Stimulated activated CD4-positive, alpha-beta T cell treated with anti-CD3 and anti-CD28 coated beads, Interleukin-15, amount 100 ng/mL, for 48 hours (primary cell): ENCODE measurements around the gene MIA.
"Not testable (repeated sequence)": the region's sequence is repeated elsewhere in the genome, so short reads cannot be mapped to it uniquely, and the experiment has no call there.

Experiments used
- DNase-seq, 2 donors: peaks; one replicate each; pipeline ENCODE4 v3.0.0-alpha.2; 2020; ENCODE audit warnings: low read depth in 2 of 2

The MIA gene

DNA sequence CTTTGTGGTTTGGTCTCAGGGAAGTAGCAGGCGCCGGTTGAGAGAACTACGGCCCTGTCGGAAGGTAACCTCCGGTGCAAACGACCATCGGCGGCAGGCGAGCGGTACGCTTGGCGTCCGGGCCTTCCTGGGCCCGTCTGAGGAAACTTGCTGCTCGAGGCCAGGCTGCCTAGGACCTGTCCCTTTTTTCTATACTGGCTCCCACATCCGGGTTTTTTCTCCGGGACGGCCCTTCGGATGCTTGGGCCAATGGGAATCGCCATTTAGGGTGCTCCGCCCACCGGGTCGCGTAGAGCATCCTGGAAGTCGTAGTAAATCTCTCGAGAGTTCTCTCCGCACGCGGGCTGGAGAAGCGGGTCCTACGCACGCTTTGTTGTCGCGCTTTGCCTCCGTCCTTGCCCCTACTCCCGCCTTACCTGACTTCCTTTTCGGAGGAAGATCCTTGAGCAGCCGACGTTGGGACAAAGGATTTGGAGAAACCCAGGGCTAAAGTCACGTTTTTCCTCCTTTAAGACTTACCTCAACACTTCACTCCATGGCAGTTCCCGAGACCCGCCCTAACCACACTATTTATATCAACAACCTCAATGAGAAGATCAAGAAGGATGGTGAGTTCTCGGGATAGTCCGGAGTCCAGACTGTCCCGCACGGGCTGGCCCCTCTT, 24.3 kb upstream of the MIA start, which contains the start of gene SNRPA:
Gene SNRPA (plus strand): TSS at position 330 of the 664 bp plus-strand sequence. CDS start 206 bp downstream, at position 536.
- DNase-seq = peak; percentile 95 to 96

DNA sequence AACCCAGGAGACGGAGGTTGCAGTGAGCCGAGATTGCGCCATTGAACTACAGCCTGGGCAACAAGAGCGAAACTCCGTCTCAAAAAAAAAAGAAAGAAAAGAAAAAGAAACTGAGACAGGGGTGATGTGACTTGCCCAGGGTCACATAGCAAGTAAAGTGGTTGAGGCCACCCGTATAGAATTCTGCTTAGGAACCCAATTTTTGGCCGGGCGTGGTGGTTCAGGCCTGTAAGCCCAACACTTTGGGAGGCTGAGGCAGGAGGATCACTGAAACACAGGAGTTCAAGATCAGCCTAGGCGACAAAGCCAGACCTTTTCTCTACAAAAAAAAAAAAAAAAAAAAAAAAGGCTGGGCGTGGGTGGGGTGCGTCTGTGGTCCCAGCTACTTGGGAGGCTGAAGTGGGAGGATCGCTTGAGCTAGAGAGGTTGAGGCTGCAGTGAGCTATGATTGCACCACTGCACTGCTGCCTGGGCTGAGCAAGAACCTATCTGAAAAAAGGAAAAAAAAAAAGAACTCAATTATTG, 23.0 kb upstream of the MIA start:
- no peak for DNase-seq

DNA sequence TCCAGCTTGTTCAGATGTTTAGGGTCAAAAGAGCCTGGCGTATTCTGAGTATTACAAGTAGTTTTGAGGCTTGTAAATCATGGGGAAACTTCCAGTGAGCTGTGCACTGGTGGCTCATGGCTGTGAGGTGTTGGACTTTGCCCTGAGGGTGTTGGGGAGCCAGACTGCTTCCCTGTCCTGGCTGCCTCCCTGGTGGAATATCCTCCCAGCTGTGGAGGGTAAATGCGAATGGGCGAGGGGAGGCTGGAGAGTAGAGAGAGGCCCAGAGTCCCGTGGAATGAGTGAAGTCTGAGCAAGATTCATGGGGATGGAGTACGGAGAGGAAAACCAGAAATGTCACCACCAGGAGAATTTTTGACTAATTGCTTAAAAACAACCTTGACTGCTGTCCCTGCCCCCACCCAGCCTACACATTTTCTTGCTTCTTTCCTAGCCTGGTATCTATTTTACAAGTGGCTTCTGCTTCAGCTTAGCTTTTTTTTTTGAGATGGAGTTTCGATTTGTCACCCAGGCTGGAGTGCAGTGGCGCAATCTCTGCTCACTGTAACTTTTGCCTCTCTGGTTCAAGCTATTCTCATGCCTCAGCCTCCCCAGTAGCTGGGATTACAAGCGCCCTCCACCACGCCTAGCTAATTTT, 20.6 kb upstream of the MIA start:
- DNase-seq = peak; percentile 54 to 61

DNA sequence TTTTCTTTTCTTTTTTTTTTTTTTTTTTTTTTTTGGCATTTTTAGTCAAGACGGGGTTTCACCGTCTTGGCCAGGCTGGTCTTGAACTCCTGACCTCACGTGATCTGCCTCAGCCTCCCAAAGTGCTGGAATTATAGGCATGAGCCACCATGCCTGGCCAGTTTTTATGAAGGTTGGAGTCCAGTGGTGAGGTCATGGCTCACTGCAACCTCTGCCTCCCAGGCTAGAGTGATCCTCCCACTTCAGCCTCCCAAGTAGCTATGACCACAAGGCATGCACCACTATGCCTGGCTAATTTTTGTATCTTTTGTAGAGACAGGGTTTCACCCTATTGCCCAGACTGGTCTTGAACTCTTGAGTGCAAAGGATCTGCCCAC, 20.1 kb upstream of the MIA start:
- DNase-seq = no peak

DNA sequence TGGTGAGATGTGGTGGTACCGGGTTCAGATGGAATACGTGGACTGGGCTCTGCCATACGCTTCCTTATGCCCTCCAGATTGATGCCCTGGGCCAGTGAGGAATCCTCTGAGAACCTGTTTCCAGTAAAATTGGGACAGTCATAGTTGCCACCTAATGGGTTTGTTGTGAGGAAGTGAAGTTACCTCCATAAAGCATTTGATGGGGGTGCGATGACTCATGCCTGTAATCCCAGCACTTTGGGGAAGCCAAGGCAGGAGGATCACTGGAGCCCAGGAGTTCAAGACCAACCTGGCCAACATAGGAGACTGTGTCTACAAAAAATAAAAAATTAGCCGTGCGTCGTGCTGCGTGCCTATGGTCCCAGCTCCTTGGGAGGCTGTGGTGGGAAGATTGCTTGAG, 19.5 kb upstream of the MIA start:
- DNase-seq = no peak

DNA sequence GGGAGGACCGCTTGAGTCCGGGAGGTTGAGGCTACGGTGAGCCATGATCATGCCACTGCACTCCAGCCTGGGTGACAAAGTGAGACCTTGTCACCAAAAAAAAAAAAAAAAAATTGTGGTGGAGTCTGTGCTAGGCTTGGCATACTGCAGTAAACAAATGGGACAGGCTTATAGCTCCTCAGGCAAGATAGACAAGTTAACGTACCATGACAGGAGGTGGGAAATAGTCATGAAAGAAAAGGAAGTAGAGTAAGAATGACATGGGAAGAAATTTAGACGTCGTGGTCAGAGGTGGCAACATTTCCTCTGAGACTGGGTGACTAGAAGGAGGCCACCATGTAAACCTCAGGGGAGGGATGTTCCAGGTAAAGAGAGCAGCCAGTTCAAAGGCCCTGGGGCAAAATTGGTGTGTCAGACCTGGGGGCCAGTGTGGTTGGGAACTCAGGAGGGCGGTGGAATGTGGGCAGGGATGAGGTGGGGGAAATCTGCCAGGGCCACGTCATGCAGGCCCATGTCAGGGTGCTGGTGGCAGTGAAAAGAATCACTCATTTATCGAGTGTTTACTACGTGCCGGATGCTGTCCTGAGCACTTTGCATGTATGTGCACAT, 18.7 kb upstream of the MIA start:
- no peak for DNase-seq

DNA sequence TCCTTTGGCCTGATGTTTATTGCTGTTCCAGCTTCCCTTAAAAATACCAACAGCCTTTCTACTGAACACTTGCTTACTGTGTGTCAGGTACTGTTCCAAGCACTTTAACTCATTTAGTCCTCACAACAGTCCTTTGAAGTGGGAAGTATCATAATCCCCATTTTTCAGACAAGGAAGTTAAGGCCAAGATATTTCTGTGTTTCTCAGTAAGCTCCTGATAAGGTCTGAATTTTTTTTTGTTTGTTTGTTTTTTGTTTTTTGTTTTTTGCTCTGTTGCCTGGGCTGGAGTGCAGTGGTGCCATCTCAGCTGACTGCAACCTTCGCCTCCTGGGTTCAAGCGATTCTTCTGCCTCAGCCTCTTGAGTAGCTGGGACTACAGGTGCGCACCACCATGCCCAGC, 16.8 kb upstream of the MIA start:
- no peak for DNase-seq

DNA sequence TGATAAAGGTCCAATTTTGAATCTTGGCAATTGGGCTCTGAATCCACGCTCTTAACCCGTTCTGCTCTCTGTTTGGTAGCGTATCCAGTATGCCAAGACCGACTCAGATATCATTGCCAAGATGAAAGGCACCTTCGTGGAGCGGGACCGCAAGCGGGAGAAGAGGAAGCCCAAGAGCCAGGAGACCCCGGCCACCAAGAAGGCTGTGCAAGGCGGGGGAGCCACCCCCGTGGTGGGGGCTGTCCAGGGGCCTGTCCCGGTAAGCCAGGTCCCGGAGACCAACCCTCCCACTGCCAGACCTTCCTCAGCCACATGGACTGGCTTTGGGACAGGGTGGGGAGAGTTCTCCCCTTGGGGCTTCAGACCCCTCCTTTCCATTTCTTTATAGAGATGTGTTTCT, 16.0 kb upstream of the MIA start:
- DNase-seq = no peak

DNA sequence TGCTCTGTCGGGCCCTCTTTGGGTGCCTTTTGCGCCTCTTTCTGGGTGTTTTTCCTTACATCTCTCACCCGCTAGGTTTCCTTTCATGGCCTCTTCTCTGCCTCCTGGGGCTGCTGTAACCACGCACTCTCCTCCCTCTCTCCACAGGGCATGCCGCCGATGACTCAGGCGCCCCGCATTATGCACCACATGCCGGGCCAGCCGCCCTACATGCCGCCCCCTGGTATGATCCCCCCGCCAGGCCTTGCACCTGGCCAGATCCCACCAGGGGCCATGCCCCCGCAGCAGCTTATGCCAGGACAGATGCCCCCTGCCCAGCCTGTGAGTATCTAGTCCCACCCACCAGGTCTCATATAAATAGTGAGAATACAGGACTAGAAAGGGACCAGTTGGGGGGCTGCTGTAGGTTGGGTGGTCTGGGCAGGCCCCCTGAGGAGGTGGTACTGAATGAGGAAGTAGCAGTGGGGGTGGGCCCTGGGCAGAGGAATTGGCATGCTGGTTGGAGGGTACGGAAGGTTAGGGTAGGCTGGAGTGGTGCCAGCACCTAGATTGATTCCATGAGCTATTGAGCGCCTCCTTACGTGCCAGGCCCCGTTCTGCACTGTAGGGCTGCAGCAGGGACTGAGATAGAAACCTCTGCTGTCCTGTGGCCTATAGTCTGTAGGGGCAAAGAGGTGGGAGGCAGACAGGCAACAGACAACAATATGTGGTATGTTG, 12.4 kb upstream of the MIA start:
- DNase-seq = no peak

DNA sequence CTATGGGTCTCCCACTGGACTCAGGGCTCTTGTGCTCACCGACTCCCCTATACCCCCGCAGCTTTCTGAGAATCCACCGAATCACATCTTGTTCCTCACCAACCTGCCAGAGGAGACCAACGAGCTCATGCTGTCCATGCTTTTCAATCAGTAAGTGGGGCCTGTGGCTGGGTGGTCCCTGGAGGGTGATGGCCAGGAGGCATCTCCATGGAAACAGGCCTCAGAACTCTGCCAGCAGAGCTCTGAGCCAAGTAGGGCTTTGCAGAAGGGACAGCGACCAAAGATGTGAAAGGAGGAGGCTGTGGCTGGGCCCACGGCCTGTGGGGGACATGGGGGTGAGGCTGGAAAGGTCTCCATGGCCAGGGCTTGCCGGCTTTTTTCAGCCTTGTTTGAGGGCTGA, 11.8 kb upstream of the MIA start:
- DNase-seq = no peak

DNA sequence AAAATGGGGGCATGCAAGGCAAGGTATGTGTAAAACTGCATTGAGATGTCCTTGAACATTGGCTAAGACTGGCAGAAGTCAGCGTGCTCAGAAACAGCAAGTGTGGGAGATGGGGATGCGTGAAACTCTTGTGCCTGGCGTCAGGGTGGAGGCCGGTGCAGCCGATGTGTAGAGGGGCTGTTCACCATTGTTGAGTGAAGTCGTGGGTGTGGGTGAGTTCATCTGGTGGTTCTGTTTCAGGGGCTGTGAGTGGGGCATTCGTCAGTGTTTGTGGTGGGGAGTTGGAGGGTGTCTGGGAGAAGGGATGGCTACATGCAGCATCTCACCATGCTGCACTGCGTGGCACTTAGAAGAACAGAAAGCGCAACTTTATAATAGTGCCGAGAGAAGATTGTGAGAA, 11.4 kb upstream of the MIA start:
- DNase-seq = no peak

DNA sequence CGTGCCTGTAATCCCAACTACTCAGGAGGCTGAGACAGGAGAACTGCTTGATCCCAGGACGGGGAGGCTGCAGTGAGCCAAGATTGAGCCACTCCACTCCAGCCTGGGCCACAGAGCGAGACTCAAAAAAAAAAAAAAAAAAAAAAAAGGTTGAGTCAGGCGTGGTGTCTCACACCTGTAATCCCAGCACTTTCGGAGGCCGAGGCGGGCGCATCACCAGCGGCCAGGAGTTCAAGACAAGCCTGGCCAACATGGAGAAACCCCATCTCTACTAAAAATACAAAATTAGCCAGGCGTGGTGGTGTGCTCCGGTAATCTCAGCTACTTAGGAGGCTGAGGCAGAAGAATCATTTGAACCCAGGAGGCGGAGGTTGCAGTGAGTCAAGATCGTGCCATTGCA, 8.9 kb upstream of the MIA start:
- not testable (repeated sequence) for DNase-seq

DNA sequence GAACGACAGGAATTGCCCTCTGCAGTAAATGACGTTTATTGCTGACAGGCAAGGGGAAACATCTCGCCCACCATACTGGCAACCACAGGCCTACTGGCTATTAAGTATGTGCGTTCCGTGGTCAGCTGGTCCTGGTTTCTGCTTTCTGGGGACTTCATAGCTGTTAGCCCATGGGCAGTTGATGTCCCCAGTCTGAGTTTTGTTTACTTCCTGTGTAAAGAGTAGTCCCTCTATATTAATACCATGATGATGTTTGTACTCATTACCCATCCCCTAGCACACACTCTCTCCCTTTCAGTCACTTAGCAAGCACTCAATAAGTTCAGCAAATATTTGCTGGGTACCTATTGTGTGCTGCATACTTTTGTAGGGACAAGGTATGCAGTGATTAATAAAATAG, 6.5 kb upstream of the MIA start:
- no peak for DNase-seq

DNA sequence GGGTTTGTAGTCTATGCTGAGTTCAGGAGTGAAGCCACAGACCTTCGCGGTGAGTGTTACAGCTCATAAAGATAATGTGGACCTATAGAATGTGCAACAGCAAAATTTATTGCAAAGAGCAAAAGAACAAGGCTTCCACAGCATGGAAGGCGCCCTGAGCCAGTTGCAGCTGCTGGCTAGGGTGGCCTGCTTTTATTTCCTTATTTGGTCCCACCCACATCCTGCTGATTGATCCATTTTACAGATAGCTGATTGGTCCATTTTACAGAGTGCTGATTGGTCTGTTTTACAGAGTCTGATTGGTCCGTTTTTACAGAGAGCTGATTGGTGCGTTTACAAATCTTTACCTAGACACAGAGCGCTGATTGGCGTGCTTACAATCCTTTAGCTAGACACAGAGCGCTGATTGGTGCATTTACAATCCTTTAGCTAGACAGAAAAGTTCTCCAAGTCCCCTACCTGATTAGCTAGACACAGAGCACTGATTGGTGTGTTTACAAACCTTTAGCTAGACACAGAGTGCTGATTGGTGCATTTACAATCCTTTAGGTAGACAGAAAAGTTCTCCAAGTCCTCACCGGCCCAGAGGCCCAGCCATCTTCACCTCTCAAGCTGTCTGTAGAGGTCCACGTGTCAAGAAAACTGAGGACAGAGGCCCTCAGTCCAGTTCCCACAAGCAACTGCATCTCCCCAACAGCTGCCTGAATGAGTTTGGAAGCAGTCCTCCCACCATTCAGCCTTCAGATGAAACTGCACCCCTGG, 4.0 kb upstream of the MIA start:
- not testable (repeated sequence) for DNase-seq

DNA sequence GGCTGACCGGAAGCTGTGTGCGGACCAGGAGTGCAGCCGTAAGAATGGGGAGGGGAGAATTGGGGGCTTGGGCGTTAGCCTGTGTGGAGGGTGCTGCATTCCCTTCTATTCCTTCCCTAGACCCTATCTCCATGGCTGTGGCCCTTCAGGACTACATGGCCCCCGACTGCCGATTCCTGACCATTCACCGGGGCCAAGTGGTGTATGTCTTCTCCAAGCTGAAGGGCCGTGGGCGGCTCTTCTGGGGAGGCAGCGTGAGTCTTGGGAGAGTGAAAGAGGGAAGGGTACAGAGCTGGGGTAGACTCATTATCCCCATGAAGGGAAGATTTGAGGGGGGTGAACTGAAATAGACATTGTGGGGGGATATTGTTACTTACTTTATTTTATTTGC, 306 bp downstream of the MIA start:
- DNase-seq = no peak

DNA sequence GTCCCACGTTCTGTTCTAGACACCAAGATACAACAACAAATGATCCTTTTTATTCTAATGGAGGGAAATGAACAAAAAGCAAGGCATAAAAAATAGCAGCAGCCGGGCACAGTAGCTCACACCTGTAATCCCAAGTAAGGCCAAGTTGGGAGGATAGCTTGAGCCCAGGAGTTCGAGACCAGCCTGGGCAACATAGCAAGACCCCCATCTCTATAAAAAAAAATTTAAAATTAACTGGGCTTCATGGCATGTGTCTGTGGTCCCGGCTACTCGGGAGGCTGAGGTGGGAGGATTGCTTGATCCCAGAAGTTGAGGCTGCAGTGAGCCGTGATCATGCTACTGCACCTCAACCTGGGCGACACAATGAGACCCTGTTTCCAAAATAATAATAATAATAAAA, 1.0 kb downstream of the MIA start:
- no peak for DNase-seq

DNA sequence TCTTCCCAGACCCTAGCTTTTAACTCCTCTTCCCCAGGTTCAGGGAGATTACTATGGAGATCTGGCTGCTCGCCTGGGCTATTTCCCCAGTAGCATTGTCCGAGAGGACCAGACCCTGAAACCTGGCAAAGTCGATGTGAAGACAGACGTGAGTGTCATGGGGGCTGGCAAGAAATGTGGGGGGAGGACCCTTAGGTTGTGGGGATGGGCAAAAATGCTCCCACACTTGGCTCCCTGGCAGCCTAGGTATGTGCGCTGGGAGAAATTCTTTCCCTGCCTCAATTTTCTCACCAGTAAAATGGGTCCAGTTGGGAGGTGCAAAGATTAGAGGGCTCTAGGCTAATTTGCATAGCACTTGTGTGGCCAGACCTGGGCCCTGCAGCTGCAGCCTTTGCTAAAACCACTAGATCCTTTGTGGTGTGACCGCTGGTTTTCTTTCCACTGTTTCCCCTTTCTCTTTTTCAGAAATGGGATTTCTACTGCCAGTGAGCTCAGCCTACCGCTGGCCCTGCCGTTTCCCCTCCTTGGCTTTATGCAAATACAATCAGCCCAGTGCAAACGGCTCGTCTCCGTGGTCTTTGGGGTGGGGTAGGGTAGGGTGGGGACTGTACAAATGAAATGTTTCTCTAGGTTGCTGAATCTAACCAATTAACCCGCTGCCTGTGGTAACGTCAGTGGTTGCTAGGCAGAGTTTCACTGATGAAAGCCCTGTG, 1.8 kb downstream of the MIA start:
- DNase-seq = peak; percentile 85 to 88

DNA sequence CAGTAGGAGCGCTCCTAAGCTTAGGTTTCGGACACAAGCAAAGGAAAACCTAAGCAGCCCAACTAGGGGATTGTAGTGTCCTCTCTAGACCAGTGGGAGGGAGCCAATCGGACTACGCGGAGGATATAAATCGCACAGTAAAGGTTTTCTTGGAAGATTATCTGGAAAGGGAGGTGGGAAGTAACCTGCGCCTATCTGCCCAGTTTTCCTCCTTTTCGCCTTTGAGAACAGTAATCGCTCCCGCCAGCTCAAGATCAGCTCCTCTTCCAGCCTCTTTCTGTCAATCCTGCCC, 2.3 kb downstream of the MIA start:
- no peak for DNase-seq

DNA sequence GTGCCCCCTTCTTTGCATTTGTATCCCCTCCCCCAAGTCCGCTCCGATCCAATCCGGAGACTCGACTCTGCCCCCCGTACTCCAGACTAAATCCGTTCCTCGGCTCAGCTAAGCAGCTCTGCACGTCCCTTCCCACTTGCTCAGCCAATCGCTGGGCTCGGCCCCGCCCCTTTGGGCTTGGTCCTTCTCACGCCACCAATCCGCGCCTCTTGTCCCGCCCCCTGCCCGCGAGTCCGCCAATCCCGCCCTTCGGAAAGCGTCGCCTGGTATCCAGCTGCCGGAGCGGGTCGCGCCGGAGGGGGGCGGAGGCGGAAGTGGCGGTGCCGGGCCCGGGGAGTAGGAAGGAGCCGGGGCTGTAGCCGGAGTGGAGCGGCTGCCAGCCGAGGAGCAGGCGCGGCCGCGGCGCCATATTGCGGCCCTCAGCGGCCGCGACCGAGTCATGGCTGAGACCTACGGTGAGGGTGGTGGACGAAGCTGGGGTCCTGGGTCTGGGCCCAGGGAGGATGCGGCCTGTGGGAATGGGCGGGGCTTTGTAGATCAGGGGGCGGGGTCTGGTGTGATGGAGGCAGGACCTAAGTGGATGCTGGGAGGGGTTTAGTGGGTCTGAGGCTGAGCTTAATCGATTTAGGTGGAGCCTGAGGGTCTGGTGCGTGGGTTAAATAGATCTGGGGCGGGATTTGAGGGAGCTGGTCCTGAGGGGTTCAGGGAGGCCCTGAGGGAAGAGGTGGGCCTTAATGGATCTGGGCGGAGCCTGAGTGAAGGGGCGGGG, 2.8 kb downstream of the MIA start, which contains the start of gene RAB4B:
Gene RAB4B (plus strand): TSS at position 311 of the 769 bp plus-strand sequence. CDS start 129 bp downstream, at position 440.
- peak; percentile 100 for DNase-seq

DNA sequence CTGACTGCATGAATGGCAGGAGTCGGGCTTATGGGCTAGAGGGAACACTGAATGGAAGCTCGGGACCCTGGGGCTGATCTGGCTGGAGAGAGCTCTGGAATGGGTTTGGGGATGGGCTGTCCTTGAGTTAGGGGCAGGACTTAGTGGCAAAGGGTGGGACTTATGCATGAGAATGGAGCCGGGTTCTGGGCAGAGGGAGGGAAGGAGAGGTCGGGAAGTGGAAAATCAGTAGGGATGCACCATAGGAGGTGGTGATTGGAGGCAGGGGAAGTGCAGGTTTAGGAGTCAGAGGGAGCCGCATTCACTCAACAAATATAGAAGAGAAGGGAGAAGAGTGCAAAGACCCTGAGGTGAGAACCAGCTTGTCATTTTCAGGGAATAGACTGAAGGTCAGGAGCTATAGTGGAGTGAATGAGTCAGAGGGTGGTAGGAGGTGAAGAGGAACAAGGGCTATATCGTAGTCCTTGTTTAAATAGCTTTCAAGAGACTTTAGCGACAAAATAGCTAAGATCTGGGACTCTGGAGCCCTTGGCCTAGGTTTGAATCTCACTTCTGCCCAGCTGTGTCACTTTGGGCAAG, 3.5 kb downstream of the MIA start:
- DNase-seq = no peak
